HCT116 (cell line): Measurements from ENCODE around the gene MAML2. TPM values are rescaled to one million over a fixed set of nuclear protein-coding genes. Genes with fewer than 3 reads are reported as not detected.

Experiments
- ATAC-seq: fragments of 200-7000 bp; cut with Tn5 transposase; 2 replicates; pipeline ENCODE4 v1.9.1; 2020; ENCODE audit warnings: mild to moderate bottlenecking, moderate library complexity
- BruUV-seq: library from RNA; stranded (reverse); fragments of 400-500 nt; replicated peaks from 2 replicates; lab custom pipeline; 2021; lab: Mats Ljungman, UMichigan
- CTCF ChIA-PET: fragments of 300-600 bp; sonication (Branson Sonifier 250); formaldehyde crosslinking; loops from one replicate; lab custom pipeline; 2021; ENCODE audit warnings: antibody characterized with exemption; lab: Charles Lee
- POLR2A ChIA-PET: fragments of 300-600, 350-600 bp; sonication (Branson Sonifier 250); formaldehyde crosslinking; loops from one replicate; lab custom pipeline; 2021; ENCODE audit warnings: antibody characterized with exemption; lab: Charles Lee
- RAD21 ChIA-PET, 2 experiments: fragments of 300-600 bp; sonication (Branson Sonifier 250); formaldehyde crosslinking; loops; one replicate each; lab custom pipeline; 2023; ENCODE audit warnings: low total read pairs in 2 of 2; ENCODE audit not compliant: uncharacterized antibody in 2 of 2, unreplicated experiment in 2 of 2, low non-redundant PET in 1 of 2; lab: Charles Lee
- DNase-seq: peaks from one replicate; pipeline ENCODE4 v3.0.0-alpha.2; 2010; ENCODE audit warnings: low read depth, low spot score
- H2AFZ ChIP-seq: fragments of 200-600 bp; shearing (Covaris generic), sonication (generic); 2 replicates; pipeline ENCODE4 v1.6.1; 2017; ENCODE audit warnings: low read depth, mixed run types, mixed read lengths, antibody characterized with exemption, low read length; ENCODE audit not compliant: poor library complexity, severe bottlenecking
- H3K27ac ChIP-seq: 2 replicates; pipeline ENCODE4 v1.5.1; 2012; ENCODE audit warnings: low read depth, low read length
- H3K27me3 ChIP-seq: fragments of 200-600 bp; sonication (generic); 2 replicates; pipeline ENCODE4 v1.6.1; 2016; ENCODE audit warnings: mixed run types, low read length, mixed read lengths; ENCODE audit not compliant: insufficient read depth
- H3K36me3 ChIP-seq, 2 experiments: fragments of 200-500 bp in 1 of 2; fragments of 200-600 bp in 1 of 2; sonication (Bioruptor generic) in 1 of 2; sonication (generic) in 1 of 2; 2 replicates each; pipeline versions ENCODE4 v1.5.1 to v1.6.1; 2014 to 2016; ENCODE audit warnings: low read length in 2 of 2, inconsistent platforms in 1 of 2, mixed read lengths in 1 of 2, mixed run types in 1 of 2; ENCODE audit not compliant: insufficient read depth in 2 of 2, control insufficient read depth in 1 of 2
- H3K4me1 ChIP-seq, 2 experiments: fragments of 200-600 bp in 1 of 2; sonication (generic) in 1 of 2; 2 replicates each; pipeline versions ENCODE4 v1.5.1 to v1.6.1; 2012 to 2017; ENCODE audit warnings: low read length in 2 of 2, inconsistent platforms in 1 of 2, mild to moderate bottlenecking in 1 of 2, mixed read lengths in 1 of 2, mixed run types in 1 of 2, moderate library complexity in 1 of 2; ENCODE audit not compliant: insufficient read depth in 2 of 2, control insufficient read depth in 1 of 2
- H3K4me2 ChIP-seq: fragments of 200-600 bp; sonication (generic); 2 replicates; pipeline ENCODE4 v1.6.1; 2017; ENCODE audit warnings: mixed run types, low read length, mixed read lengths
- H3K4me3 ChIP-seq, 2 experiments: fragments of 200-600 bp in 1 of 2; sonication (generic) in 1 of 2; replicated peaks in 1 of 2; 2 replicates each; pipeline ENCODE4 v1.5.1; 2011 to 2016; ENCODE audit warnings: low read length in 2 of 2, control low read depth in 1 of 2, low read depth in 1 of 2, mild to moderate bottlenecking in 1 of 2, mixed read lengths in 1 of 2, mixed run types in 1 of 2
- H3K79me2 ChIP-seq: fragments of 200-600 bp; sonication (generic); 2 replicates; pipeline ENCODE4 v1.6.1; 2017; ENCODE audit warnings: mild to moderate bottlenecking, mixed run types, low read length, moderate library complexity, mixed read lengths; ENCODE audit not compliant: insufficient read depth
- H3K9ac ChIP-seq: fragments of 200-600 bp; sonication (generic); 2 replicates; pipeline ENCODE4 v1.6.1; 2016; ENCODE audit warnings: low read length, mixed read lengths
- H3K9me2 ChIP-seq: fragments of 200-600 bp; sonication (generic), shearing (Covaris generic); 2 replicates; pipeline ENCODE4 v1.6.1; 2017; ENCODE audit warnings: mixed run types, mild to moderate bottlenecking, moderate library complexity; ENCODE audit not compliant: insufficient read depth
- H3K9me3 ChIP-seq, 2 experiments: fragments of 200-500 bp in 1 of 2; fragments of 200-600 bp in 1 of 2; sonication (Bioruptor generic) in 1 of 2; sonication (generic) in 1 of 2; 2 replicates each; pipeline ENCODE4 v1.6.1; 2014 to 2017; ENCODE audit warnings: low read length in 2 of 2, mixed read lengths in 2 of 2, inconsistent platforms in 1 of 2, low read depth in 1 of 2, mild to moderate bottlenecking in 1 of 2, mixed run types in 1 of 2, moderate library complexity in 1 of 2; ENCODE audit not compliant: control insufficient read depth in 1 of 2, insufficient read depth in 1 of 2
- H4K20me1 ChIP-seq: fragments of 200-600 bp; sonication (generic), shearing (Covaris generic); 2 replicates; pipeline ENCODE4 v1.6.1; 2017; ENCODE audit warnings: mixed run types, mild to moderate bottlenecking, moderate library complexity; ENCODE audit not compliant: insufficient read depth
- CTCF ChIP-seq, 3 experiments: fragments of 200-600 bp in 1 of 3; sonication (generic) in 1 of 3; IDR thresholded peaks in 2 of 3; conservative IDR thresholded peaks in 1 of 3; 2 replicates each; pipeline ENCODE4 v1.5.1; 2012 to 2017; ENCODE audit warnings: low read depth in 2 of 3, low read length in 2 of 3, antibody characterized with exemption in 1 of 3, borderline replicate concordance in 1 of 3, control low read depth in 1 of 3, mild to moderate bottlenecking in 1 of 3, mixed read lengths in 1 of 3, mixed run types in 1 of 3, moderate library complexity in 1 of 3; ENCODE audit not compliant: insufficient read depth in 1 of 3
- EGR1 ChIP-seq: IDR thresholded peaks from 2 replicates; pipeline ENCODE4 v1.6.1; 2012; ENCODE audit warnings: low read depth
- ELF1 ChIP-seq: IDR thresholded peaks from 2 replicates; pipeline ENCODE4 v1.6.1; 2012; ENCODE audit warnings: low read depth, borderline replicate concordance
- EZH2 ChIP-seq: fragments of 200-600 bp; sonication (generic); IDR thresholded peaks from 2 replicates; pipeline ENCODE4 v1.6.1; 2017; ENCODE audit warnings: antibody characterized with exemption, mixed run types
- EZH2phosphoT487 ChIP-seq: fragments of 200-600 bp; IDR thresholded peaks from 2 replicates; pipeline ENCODE4 v1.6.1; 2018; ENCODE audit warnings: antibody characterized with exemption, borderline replicate concordance
- FOSL1 ChIP-seq: IDR thresholded peaks from 2 replicates; pipeline ENCODE4 v1.6.1; 2012; ENCODE audit warnings: low read depth
- JUND ChIP-seq: IDR thresholded peaks from 2 replicates; pipeline ENCODE4 v1.6.1; 2012
- POLR2A ChIP-seq: IDR thresholded peaks from 2 replicates; pipeline ENCODE4 v1.7.0; 2011; ENCODE audit warnings: borderline replicate concordance; ENCODE audit not compliant: insufficient read depth, insufficient read length; ENCODE audit errors: extremely low read depth
- POLR2AphosphoS5 ChIP-seq: IDR thresholded peaks from 2 replicates; pipeline ENCODE4 v1.6.1; 2011; ENCODE audit warnings: mild to moderate bottlenecking, low read depth, low read length, moderate library complexity
- RAD21 ChIP-seq: IDR thresholded peaks from 2 replicates; pipeline ENCODE4 v1.6.1; 2012; ENCODE audit warnings: low read depth, mild to moderate bottlenecking
- SP1 ChIP-seq: IDR thresholded peaks from 2 replicates; pipeline ENCODE4 v1.6.1; 2012; ENCODE audit warnings: low read depth
- SRF ChIP-seq: IDR thresholded peaks from 2 replicates; pipeline ENCODE4 v1.6.1; 2012; ENCODE audit warnings: low read depth
- TCF7L2 ChIP-seq: IDR thresholded peaks from 2 replicates; pipeline ENCODE4 v1.7.0; 2011; ENCODE audit warnings: borderline replicate concordance, inconsistent platforms; ENCODE audit not compliant: insufficient read depth, insufficient read length; ENCODE audit errors: extremely low read depth
- YY1 ChIP-seq: IDR thresholded peaks from 2 replicates; pipeline ENCODE4 v1.6.1; 2011; ENCODE audit warnings: low read length, low read depth, moderate library complexity, mild to moderate bottlenecking; ENCODE audit not compliant: insufficient replicate concordance; ENCODE audit errors: extremely low read depth
- ZFX ChIP-seq: fragments of 450-650 bp; IDR thresholded peaks from 2 replicates; pipeline ENCODE4 v1.6.1; 2017
- ZNF274 ChIP-seq: fragments of 200-500 bp; sonication (Bioruptor generic); IDR thresholded peaks from 2 replicates; pipeline ENCODE4 v1.6.1; 2014; ENCODE audit warnings: mild to moderate bottlenecking, low read depth, low read length, inconsistent platforms
- intact Hi-C: fragments of 100-400 bp; cut with micrococcal nuclease; formaldehyde crosslinking; loops from 2 replicates; pipeline ENCODE4 v1.10.0; 2022
- total RNA-seq: library from RNA; stranded (reverse); gene quantifications from one replicate; pipeline ENCODE4 v1.2.1, GENCODE V29; 2021; ENCODE audit not compliant: unreplicated experiment
- TF ChIP-seq, protein P1 (sequence below): IDR thresholded peaks from 2 replicates; pipeline ENCODE4 v1.6.1; 2011; ENCODE audit warnings: mild to moderate bottlenecking, low read length, moderate library complexity; ENCODE audit not compliant: insufficient replicate concordance; ENCODE audit errors: extremely low read depth
- TF ChIP-seq, protein P2 (sequence below): IDR thresholded peaks from 2 replicates; pipeline ENCODE4 v1.6.1; 2012
- TF ChIP-seq, protein P3 (sequence below): IDR thresholded peaks from 2 replicates; pipeline ENCODE4 v1.6.1; 2012; ENCODE audit warnings: low read depth

MAML2 gene
- total RNA-seq, 1 experiment from 2014 or later: 2.6 TPM

GRCh38 chr11:96221244-96222070 is 121.5 kb downstream of the MAML2 start:
- no peak overlapping the region for H3K27ac ChIP-seq
- H4K20me1 ChIP-seq: no peaks in the 10 kb centered on the region
- no peak overlapping the region for H3K9ac ChIP-seq
- no peaks in the 10 kb centered on the region for H3K36me3 ChIP-seq
- no peak for DNase-seq
- intact Hi-C loops: no loop called here
- H3K9me3 ChIP-seq: no peaks in the 10 kb centered on the region
- no peak overlapping the region for H3K4me2 ChIP-seq
- TF ChIP-seq YY1 (no peak), POLR2A (no peak), JUND (no peak), RAD21 (no peak), TCF7L2 (no peak), EGR1 (no peak), EZH2phosphoT487 (no peak), ELF1 (no peak), EZH2 (no peak), SRF (no peak), POLR2AphosphoS5 (no peak), SP1 (no peak), ZNF274 (no peak), FOSL1 (no peak), CTCF (IDR thresholded peaks at IDR 0.05 in 2 of 3, conservative IDR thresholded peaks at IDR 0.05 in 1 of 3; ENCODE audit: borderline replicate concordance in 1 of 3, insufficient read depth in 1 of 3, low read depth in 2 of 3, low read length in 2 of 3) (no peak), ZFX (no peak)
- TF ChIP-seq, protein P1, sequence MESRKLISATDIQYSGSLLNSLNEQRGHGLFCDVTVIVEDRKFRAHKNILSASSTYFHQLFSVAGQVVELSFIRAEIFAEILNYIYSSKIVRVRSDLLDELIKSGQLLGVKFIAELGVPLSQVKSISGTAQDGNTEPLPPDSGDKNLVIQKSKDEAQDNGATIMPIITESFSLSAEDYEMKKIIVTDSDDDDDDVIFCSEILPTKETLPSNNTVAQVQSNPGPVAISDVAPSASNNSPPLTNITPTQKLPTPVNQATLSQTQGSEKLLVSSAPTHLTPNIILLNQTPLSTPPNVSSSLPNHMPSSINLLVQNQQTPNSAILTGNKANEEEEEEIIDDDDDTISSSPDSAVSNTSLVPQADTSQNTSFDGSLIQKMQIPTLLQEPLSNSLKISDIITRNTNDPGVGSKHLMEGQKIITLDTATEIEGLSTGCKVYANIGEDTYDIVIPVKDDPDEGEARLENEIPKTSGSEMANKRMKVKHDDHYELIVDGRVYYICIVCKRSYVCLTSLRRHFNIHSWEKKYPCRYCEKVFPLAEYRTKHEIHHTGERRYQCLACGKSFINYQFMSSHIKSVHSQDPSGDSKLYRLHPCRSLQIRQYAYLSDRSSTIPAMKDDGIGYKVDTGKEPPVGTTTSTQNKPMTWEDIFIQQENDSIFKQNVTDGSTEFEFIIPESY: no peak
- TF ChIP-seq, protein P2, sequence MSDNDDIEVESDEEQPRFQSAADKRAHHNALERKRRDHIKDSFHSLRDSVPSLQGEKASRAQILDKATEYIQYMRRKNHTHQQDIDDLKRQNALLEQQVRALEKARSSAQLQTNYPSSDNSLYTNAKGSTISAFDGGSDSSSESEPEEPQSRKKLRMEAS: no peak
- TF ChIP-seq, protein P3, sequence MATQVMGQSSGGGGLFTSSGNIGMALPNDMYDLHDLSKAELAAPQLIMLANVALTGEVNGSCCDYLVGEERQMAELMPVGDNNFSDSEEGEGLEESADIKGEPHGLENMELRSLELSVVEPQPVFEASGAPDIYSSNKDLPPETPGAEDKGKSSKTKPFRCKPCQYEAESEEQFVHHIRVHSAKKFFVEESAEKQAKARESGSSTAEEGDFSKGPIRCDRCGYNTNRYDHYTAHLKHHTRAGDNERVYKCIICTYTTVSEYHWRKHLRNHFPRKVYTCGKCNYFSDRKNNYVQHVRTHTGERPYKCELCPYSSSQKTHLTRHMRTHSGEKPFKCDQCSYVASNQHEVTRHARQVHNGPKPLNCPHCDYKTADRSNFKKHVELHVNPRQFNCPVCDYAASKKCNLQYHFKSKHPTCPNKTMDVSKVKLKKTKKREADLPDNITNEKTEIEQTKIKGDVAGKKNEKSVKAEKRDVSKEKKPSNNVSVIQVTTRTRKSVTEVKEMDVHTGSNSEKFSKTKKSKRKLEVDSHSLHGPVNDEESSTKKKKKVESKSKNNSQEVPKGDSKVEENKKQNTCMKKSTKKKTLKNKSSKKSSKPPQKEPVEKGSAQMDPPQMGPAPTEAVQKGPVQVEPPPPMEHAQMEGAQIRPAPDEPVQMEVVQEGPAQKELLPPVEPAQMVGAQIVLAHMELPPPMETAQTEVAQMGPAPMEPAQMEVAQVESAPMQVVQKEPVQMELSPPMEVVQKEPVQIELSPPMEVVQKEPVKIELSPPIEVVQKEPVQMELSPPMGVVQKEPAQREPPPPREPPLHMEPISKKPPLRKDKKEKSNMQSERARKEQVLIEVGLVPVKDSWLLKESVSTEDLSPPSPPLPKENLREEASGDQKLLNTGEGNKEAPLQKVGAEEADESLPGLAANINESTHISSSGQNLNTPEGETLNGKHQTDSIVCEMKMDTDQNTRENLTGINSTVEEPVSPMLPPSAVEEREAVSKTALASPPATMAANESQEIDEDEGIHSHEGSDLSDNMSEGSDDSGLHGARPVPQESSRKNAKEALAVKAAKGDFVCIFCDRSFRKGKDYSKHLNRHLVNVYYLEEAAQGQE: no peak
- no TSS peak for BruUV-seq
- ATAC-seq: no peak
- POLR2A ChIA-PET: no interaction called here
- no peak overlapping the region for H3K4me3 ChIP-seq
- RAD21 ChIA-PET: no interaction called here
- H3K79me2 ChIP-seq: no peaks in the 10 kb centered on the region
- CTCF ChIA-PET: no interaction called here
- H3K27me3 ChIP-seq: no peaks in the 10 kb centered on the region
- H3K4me1 ChIP-seq: no peaks in the 10 kb centered on the region
- no peak overlapping the region for H2AFZ ChIP-seq
- H3K9me2 ChIP-seq: no peaks in the 10 kb centered on the region
